Measurements from ENCODE around the gene CCDC192.
"Not testable (repeated sequence)": the region's sequence is repeated elsewhere in the genome, so short reads cannot be mapped to it uniquely, and the experiment has no call there.

CCDC192 gene

GRCh38 chr5:127846884-127847283 lies 143.7 kb downstream of the CCDC192 start:
- no peak for DNase-seq (ENCODE audit: low read depth)

- DNase-seq (ENCODE audit: low read depth): not testable (repeated sequence)
Observed at GRCh38 chr5:127847641-127848040, 144.4 kb downstream of the CCDC192 start.

GRCh38 chr5:127848098-127848497 lies 144.9 kb downstream of the CCDC192 start:
- no peak for DNase-seq (ENCODE audit: low read depth)

GRCh38 chr5:127849408-127849807 lies 146.2 kb downstream of the CCDC192 start:
- no peak for DNase-seq (ENCODE audit: low read depth)

GRCh38 chr5:127849891-127850290 lies 146.7 kb downstream of the CCDC192 start:
- DNase-seq (ENCODE audit: low read depth): no peak

- DNase-seq (ENCODE audit: low read depth): no peak
Observed at GRCh38 chr5:127851964-127852363, 148.8 kb downstream of the CCDC192 start.

GRCh38 chr5:127854520-127854919 lies 151.3 kb downstream of the CCDC192 start:
- DNase-seq (ENCODE audit: low read depth): no peak

GRCh38 chr5:127856292-127856691 lies 153.1 kb downstream of the CCDC192 start:
- no peak for DNase-seq (ENCODE audit: low read depth)

GRCh38 chr5:127858116-127858784 lies 155.1 kb downstream of the CCDC192 start:
- DNase-seq (ENCODE audit: low read depth): no peak

- no peak for DNase-seq (ENCODE audit: low read depth)
Observed at GRCh38 chr5:127860291-127860690, 157.1 kb downstream of the CCDC192 start.

GRCh38 chr5:127863161-127863560 lies 160.0 kb downstream of the CCDC192 start:
- no peak for DNase-seq (ENCODE audit: low read depth)

- DNase-seq (ENCODE audit: low read depth): no peak
Observed at GRCh38 chr5:127863610-127864395, 160.6 kb downstream of the CCDC192 start.

- no peak for DNase-seq (ENCODE audit: low read depth)
Observed at GRCh38 chr5:127864511-127864910, 161.3 kb downstream of the CCDC192 start.

GRCh38 chr5:127865273-127865672 lies 162.1 kb downstream of the CCDC192 start:
- no peak for DNase-seq (ENCODE audit: low read depth)

- DNase-seq (ENCODE audit: low read depth): no peak
Observed at GRCh38 chr5:127867022-127867783, 164.0 kb downstream of the CCDC192 start.

GRCh38 chr5:127870914-127871313 lies 167.7 kb downstream of the CCDC192 start:
- no peak for DNase-seq (ENCODE audit: low read depth)

GRCh38 chr5:127871503-127872153 lies 168.4 kb downstream of the CCDC192 start:
- DNase-seq (ENCODE audit: low read depth): no peak

GRCh38 chr5:127872494-127872893 lies 169.3 kb downstream of the CCDC192 start:
- DNase-seq (ENCODE audit: low read depth): no peak

- DNase-seq (ENCODE audit: low read depth): no peak
Observed at GRCh38 chr5:127875235-127876021, 172.2 kb downstream of the CCDC192 start.

GRCh38 chr5:127876384-127876783 lies 173.2 kb downstream of the CCDC192 start:
- no peak for DNase-seq (ENCODE audit: low read depth)

- no peak for DNase-seq (ENCODE audit: low read depth)
Observed at GRCh38 chr5:127878174-127878750, 175.1 kb downstream of the CCDC192 start.

Data from HS-5 (cell line).